HG03060 (cell line): ENCODE data around the gene FAM171A1.

ENCODE experiments used
- ATAC-seq: cut with Tn5 transposase; IDR thresholded peaks from one replicate; pipeline ENCODE4 v1.9.1; 2021; ENCODE audit warnings: low read depth, moderate number of reproducible peaks; ENCODE audit not compliant: unreplicated experiment

Gene FAM171A1

GRCh38 chr10:15183689-15184481, 187.2 kb downstream of the FAM171A1 start:
- no peak for ATAC-seq

GRCh38 chr10:15182540-15183207, 188.4 kb downstream of the FAM171A1 start:
- ATAC-seq: no peak

GRCh38 chr10:15181576-15182156, 189.4 kb downstream of the FAM171A1 start:
- no peak for ATAC-seq

GRCh38 chr10:15180736-15181135, 190.4 kb downstream of the FAM171A1 start:
- ATAC-seq: no peak

GRCh38 chr10:15176269-15176668, 194.8 kb downstream of the FAM171A1 start:
- no peak for ATAC-seq

- no peak for ATAC-seq
Measured at GRCh38 chr10:15175587-15175986, 195.5 kb downstream of the FAM171A1 start.

- no peak for ATAC-seq
Measured at GRCh38 chr10:15172306-15172840, 198.7 kb downstream of the FAM171A1 start.

GRCh38 chr10:15169555-15170401, 201.3 kb downstream of the FAM171A1 start:
- ATAC-seq: no peak

- no peak for ATAC-seq
Measured at GRCh38 chr10:15168786-15169554, 202.1 kb downstream of the FAM171A1 start.

GRCh38 chr10:15168291-15168785, 202.8 kb downstream of the FAM171A1 start, which contains the start of gene NMT2:
Gene NMT2, minus strand, starts transcription at chr10:15168693. Its CDS starts 81 bp downstream, at chr10:15168612.
- ATAC-seq: peak; percentile 43

- peak; percentile 24 for ATAC-seq
Measured at GRCh38 chr10:15167411-15168290, 203.4 kb downstream of the FAM171A1 start.

GRCh38 chr10:15166325-15166724, 204.8 kb downstream of the FAM171A1 start:
- no peak for ATAC-seq

GRCh38 chr10:15163253-15163828, 207.7 kb downstream of the FAM171A1 start:
- ATAC-seq: no peak
